ENCODE measurements around the gene KLHDC9.

KLHDC9 gene

DNA sequence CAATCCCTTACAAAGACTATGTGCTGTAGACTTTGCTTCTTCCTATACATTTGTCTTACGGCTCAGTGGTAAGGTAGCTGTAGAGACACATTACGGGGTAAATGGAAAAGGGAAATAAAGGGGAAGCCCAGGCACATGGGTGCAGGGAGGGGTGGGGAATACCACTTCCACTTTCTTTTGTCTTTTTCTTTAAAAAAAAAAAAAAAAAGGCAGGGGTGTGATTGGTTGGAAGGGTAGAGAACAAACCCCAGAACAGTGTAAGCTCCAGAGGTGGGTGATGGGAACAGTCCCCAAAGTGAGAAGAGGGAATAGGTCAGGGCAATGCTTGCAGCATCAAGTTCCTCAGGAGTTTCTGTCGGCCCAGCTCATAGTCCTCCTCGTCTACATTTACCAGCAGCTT is 23.7 kb downstream of the KLHDC9 start:
- no peak overlapping the region for H3K23ac ChIP-seq (ENCODE audit: low read length)
- peaks cover 9% of the 10 kb centered on the region for H3K4me1 ChIP-seq (ENCODE audit: control insufficient read depth, low read depth, low read length)
- peaks cover 25% of the 10 kb centered on the region for H3K36me3 ChIP-seq (ENCODE audit: control insufficient read depth, insufficient read depth, low read length)
- WGBS (ENCODE audit: extremely low coverage, insufficient coverage, low lambda C conversion rate): no CpG with 5 or more reads among the region's 4 CpGs
- DNase-seq: no peak
- no peak overlapping the region for H3K4ac ChIP-seq (ENCODE audit: low read depth, low read length)
- no peak overlapping the region for H2AK5ac ChIP-seq (ENCODE audit: low read length)
- H4K5ac ChIP-seq (ENCODE audit: low read length): no peak overlapping the region
- no peak overlapping the region for H4K8ac ChIP-seq (ENCODE audit: low read depth, low read length)
- no peak overlapping the region for H3K27ac ChIP-seq (ENCODE audit: low read depth, low read length)
- H3K79me1 ChIP-seq (ENCODE audit: low read length): peaks cover 18% of the 10 kb centered on the region
- H2BK15ac ChIP-seq (replicated peaks; ENCODE audit: low read depth): no peak overlapping the region
- no peaks in the 10 kb centered on the region for H3K27me3 ChIP-seq (ENCODE audit: insufficient read depth, low read length, poor library complexity)
- H2BK120ac ChIP-seq (ENCODE audit: low read depth, low read length): no peak overlapping the region
- no peak overlapping the region for H3K9ac ChIP-seq (ENCODE audit: low read length)
- no peak overlapping the region for H2BK5ac ChIP-seq (ENCODE audit: low read length)
- no peak overlapping the region for H3K18ac ChIP-seq (ENCODE audit: low read length)
- no peak overlapping the region for H3K4me3 ChIP-seq (ENCODE audit: low read length)
- no peak overlapping the region for H3K56ac ChIP-seq (ENCODE audit: low read length)
- no peak overlapping the region for H3K4me2 ChIP-seq (ENCODE audit: low read length)
- H3K79me2 ChIP-seq (ENCODE audit: control insufficient read depth, insufficient read depth, low read length): peaks cover 18% of the 10 kb centered on the region

DNA sequence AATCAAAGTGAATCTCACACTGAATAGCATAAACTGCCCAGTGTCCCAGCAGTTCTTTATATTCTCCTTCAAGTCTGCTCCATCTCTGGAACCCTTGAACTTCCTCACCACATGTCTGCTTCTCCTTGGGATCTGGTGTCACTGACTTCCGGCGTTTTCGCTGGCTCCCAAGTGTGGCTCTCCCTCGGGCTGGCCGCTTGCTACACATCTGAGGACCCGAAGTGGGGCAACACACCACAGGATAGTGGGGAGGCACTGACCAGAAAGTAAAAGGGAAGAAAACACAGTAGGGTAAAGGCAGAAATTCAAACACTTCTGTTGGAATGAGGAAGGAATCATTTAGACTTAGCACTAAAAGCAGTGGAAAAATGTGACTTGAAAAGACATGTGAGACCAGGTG is 24.8 kb downstream of the KLHDC9 start:
- Histone ChIP-seq H3K23ac (ENCODE audit: low read length) (no peak overlapping the region), H2AK5ac (ENCODE audit: low read length) (no peak overlapping the region), H2BK15ac (replicated peaks; ENCODE audit: low read depth) (no peak overlapping the region), H3K27ac (ENCODE audit: low read depth, low read length) (no peak overlapping the region), H3K79me2 (ENCODE audit: control insufficient read depth, insufficient read depth, low read length) (peaks cover 14% of the 10 kb centered on the region), H3K18ac (ENCODE audit: low read length) (no peak overlapping the region), H4K5ac (ENCODE audit: low read length) (no peak overlapping the region), H3K36me3 (ENCODE audit: control insufficient read depth, insufficient read depth, low read length) (peaks cover 27% of the 10 kb centered on the region), H3K27me3 (ENCODE audit: insufficient read depth, low read length, poor library complexity) (no peaks in the 10 kb centered on the region), H2BK120ac (ENCODE audit: low read depth, low read length) (no peak overlapping the region), H3K56ac (ENCODE audit: low read length) (no peak overlapping the region), H2BK5ac (ENCODE audit: low read length) (no peak overlapping the region), H3K4ac (ENCODE audit: low read depth, low read length) (no peak overlapping the region), H3K9ac (ENCODE audit: low read length) (no peak overlapping the region), H4K8ac (ENCODE audit: low read depth, low read length) (no peak overlapping the region), H3K4me2 (ENCODE audit: low read length) (no peak overlapping the region), H3K4me3 (ENCODE audit: low read length) (no peak overlapping the region), H3K79me1 (ENCODE audit: low read length) (peaks cover 22% of the 10 kb centered on the region), H3K4me1 (ENCODE audit: control insufficient read depth, low read depth, low read length) (peaks cover 9% of the 10 kb centered on the region)
- no peak for DNase-seq
- no CpG with 5 or more reads among the region's 6 CpGs for WGBS (ENCODE audit: extremely low coverage, insufficient coverage, low lambda C conversion rate)

DNA sequence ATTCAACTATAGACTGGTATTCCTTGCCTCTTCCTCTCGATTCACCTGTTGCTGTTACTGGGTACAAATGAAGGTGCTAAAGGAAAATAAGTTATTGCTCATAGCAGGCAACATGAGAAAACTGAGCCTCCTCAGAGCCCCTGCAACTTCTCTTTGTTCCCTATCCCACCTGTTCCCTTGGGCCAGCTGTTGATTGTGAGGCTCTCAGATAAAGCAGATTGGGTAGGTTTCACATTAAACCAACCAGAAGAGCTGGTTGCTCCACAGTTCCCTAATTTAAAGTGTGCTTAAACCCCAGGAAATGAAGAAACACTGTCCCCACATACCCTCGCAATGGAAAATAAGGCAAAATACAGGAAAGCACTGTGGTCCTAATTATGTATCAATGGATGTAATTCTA is 29.5 kb downstream of the KLHDC9 start:
- no peak overlapping the region for H3K56ac ChIP-seq (ENCODE audit: low read length)
- no peak overlapping the region for H4K8ac ChIP-seq (ENCODE audit: low read depth, low read length)
- no peak overlapping the region for H3K27ac ChIP-seq (ENCODE audit: low read depth, low read length)
- WGBS (ENCODE audit: extremely low coverage, insufficient coverage, low lambda C conversion rate): no CpG with 5 or more reads among the region's 2 CpGs
- no peak overlapping the region for H3K4me2 ChIP-seq (ENCODE audit: low read length)
- peaks cover 41% of the 10 kb centered on the region for H3K79me2 ChIP-seq (ENCODE audit: control insufficient read depth, insufficient read depth, low read length)
- peaks cover 25% of the 10 kb centered on the region for H3K79me1 ChIP-seq (ENCODE audit: low read length)
- peaks cover 11% of the 10 kb centered on the region for H3K4me1 ChIP-seq (ENCODE audit: control insufficient read depth, low read depth, low read length)
- H3K4ac ChIP-seq (ENCODE audit: low read depth, low read length): no peak overlapping the region
- H3K36me3 ChIP-seq (ENCODE audit: control insufficient read depth, insufficient read depth, low read length): peaks cover 16% of the 10 kb centered on the region
- H2BK5ac ChIP-seq (ENCODE audit: low read length): no peak overlapping the region
- no peak overlapping the region for H2AK5ac ChIP-seq (ENCODE audit: low read length)
- no peaks in the 10 kb centered on the region for H3K27me3 ChIP-seq (ENCODE audit: insufficient read depth, low read length, poor library complexity)
- no peak overlapping the region for H3K4me3 ChIP-seq (ENCODE audit: low read length)
- no peak overlapping the region for H3K9ac ChIP-seq (ENCODE audit: low read length)
- DNase-seq: no peak
- H2BK120ac ChIP-seq (ENCODE audit: low read depth, low read length): no peak overlapping the region
- H4K5ac ChIP-seq (ENCODE audit: low read length): no peak overlapping the region
- no peak overlapping the region for H2BK15ac ChIP-seq (replicated peaks; ENCODE audit: low read depth)
- no peak overlapping the region for H3K18ac ChIP-seq (ENCODE audit: low read length)
- no peak overlapping the region for H3K23ac ChIP-seq (ENCODE audit: low read length)

DNA sequence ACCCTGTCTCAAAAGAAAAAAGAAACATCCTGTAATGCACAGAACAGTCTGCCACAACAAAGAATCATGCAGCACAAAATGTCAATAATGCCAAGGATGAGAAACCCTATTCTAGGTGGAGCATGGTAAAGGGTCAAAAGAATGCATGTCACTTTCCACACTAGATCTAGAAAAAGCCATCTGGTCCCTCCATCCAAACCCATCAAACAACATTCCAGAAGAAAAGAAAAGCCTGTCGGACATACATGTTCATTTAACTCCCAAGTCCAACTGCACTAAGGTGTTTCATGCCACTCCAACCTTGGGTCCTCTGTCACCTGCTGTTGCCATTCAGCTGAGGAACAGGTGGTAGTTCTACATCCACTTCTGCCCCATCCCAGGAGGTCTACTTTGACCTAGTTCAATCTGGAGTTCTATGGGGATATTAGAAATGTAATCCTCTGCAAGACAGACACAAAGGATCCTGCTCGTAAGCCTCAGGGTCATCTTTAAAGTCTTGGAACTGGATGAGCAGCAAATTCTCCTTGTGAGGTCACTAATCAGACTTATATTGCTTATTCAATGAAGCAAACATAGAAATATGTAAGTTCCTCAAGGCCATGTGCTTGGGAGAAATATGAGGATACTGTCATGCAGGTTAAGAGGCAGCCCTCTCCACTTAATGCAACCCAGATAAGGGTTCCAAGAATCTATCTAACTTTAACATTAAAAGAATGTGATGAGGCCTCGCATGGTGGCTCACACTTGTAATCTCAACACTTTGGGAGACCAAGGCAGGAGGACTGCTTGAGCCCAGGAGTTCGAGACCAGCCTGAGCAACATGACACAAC is 30.6 kb downstream of the KLHDC9 start:
- no peak overlapping the region for H3K4me2 ChIP-seq (ENCODE audit: low read length)
- H3K56ac ChIP-seq (ENCODE audit: low read length): no peak overlapping the region
- no peak overlapping the region for H2BK15ac ChIP-seq (replicated peaks; ENCODE audit: low read depth)
- DNase-seq: no peak
- no peak overlapping the region for H2BK120ac ChIP-seq (ENCODE audit: low read depth, low read length)
- no peak overlapping the region for H2BK5ac ChIP-seq (ENCODE audit: low read length)
- no peak overlapping the region for H3K4ac ChIP-seq (ENCODE audit: low read depth, low read length)
- H3K36me3 ChIP-seq (ENCODE audit: control insufficient read depth, insufficient read depth, low read length): peaks cover 12% of the 10 kb centered on the region
- no peak overlapping the region for H3K18ac ChIP-seq (ENCODE audit: low read length)
- H3K4me3 ChIP-seq (ENCODE audit: low read length): no peak overlapping the region
- no peak overlapping the region for H3K9ac ChIP-seq (ENCODE audit: low read length)
- H3K4me1 ChIP-seq (ENCODE audit: control insufficient read depth, low read depth, low read length): peaks cover 11% of the 10 kb centered on the region
- H3K79me1 ChIP-seq (ENCODE audit: low read length): peaks cover 27% of the 10 kb centered on the region
- H2AK5ac ChIP-seq (ENCODE audit: low read length): no peak overlapping the region
- H3K27me3 ChIP-seq (ENCODE audit: insufficient read depth, low read length, poor library complexity): no peaks in the 10 kb centered on the region
- H3K27ac ChIP-seq (ENCODE audit: low read depth, low read length): no peak overlapping the region
- peaks cover 41% of the 10 kb centered on the region for H3K79me2 ChIP-seq (ENCODE audit: control insufficient read depth, insufficient read depth, low read length)
- H4K5ac ChIP-seq (ENCODE audit: low read length): no peak overlapping the region
- no peak overlapping the region for H3K23ac ChIP-seq (ENCODE audit: low read length)
- H4K8ac ChIP-seq (ENCODE audit: low read depth, low read length): no peak overlapping the region
- no CpG with 5 or more reads among the region's 4 CpGs for WGBS (ENCODE audit: extremely low coverage, insufficient coverage, low lambda C conversion rate)

DNA sequence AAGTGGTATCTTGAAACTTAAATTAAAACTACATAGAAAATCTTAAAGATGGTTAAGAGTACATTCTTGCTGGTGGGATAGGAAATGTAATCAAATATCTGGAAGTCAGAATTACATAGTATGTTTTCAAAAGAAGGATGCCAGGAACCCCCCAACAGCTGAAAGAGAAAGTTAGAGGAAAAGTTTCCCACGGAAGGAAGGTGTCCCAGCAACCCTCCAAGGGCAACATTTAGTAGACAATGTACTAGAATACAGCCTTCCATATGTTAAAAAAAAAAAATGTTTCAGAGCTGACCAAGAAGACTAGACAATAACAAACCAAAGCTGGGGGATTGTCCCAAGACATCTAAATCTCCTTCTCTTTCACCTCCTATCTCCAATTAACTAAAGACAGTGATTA is 32.1 kb downstream of the KLHDC9 start:
- Histone ChIP-seq H3K4me1 (ENCODE audit: control insufficient read depth, low read depth, low read length) (peaks cover 11% of the 10 kb centered on the region), H3K56ac (ENCODE audit: low read length) (no peak overlapping the region), H3K27me3 (ENCODE audit: insufficient read depth, low read length, poor library complexity) (no peaks in the 10 kb centered on the region), H3K9ac (ENCODE audit: low read length) (peak overlapping the region; percentile 8), H3K27ac (ENCODE audit: low read depth, low read length) (no peak overlapping the region), H4K8ac (ENCODE audit: low read depth, low read length) (no peak overlapping the region), H3K79me1 (ENCODE audit: low read length) (peaks cover 24% of the 10 kb centered on the region), H3K23ac (ENCODE audit: low read length) (no peak overlapping the region), H2BK5ac (ENCODE audit: low read length) (no peak overlapping the region), H2BK120ac (ENCODE audit: low read depth, low read length) (no peak overlapping the region), H2AK5ac (ENCODE audit: low read length) (no peak overlapping the region), H2BK15ac (replicated peaks; ENCODE audit: low read depth) (no peak overlapping the region), H3K4ac (ENCODE audit: low read depth, low read length) (no peak overlapping the region), H3K18ac (ENCODE audit: low read length) (no peak overlapping the region), H3K79me2 (ENCODE audit: control insufficient read depth, insufficient read depth, low read length) (peaks cover 47% of the 10 kb centered on the region), H3K36me3 (ENCODE audit: control insufficient read depth, insufficient read depth, low read length) (peaks cover 6% of the 10 kb centered on the region), H4K5ac (ENCODE audit: low read length) (no peak overlapping the region), H3K4me3 (ENCODE audit: low read length) (no peak overlapping the region), H3K4me2 (ENCODE audit: low read length) (no peak overlapping the region)
- WGBS (ENCODE audit: extremely low coverage, insufficient coverage, low lambda C conversion rate): no CpG with 5 or more reads among the region's 1 CpG
- no peak for DNase-seq
